NCI-H146 treated with DMSO at 0.1 percent for 48 hours (cell line): ENCODE results near the gene MYO16.
"Not testable (repeated sequence)": the region's sequence is repeated elsewhere in the genome, so short reads cannot be mapped to it uniquely, and the experiment has no call there.

ENCODE experiments used
- DNase-seq: peaks from one replicate; lab custom pipeline; 2025; ENCODE audit not compliant: unreplicated experiment; lab: John Stamatoyannopoulos, UW

MYO16 gene

DNA sequence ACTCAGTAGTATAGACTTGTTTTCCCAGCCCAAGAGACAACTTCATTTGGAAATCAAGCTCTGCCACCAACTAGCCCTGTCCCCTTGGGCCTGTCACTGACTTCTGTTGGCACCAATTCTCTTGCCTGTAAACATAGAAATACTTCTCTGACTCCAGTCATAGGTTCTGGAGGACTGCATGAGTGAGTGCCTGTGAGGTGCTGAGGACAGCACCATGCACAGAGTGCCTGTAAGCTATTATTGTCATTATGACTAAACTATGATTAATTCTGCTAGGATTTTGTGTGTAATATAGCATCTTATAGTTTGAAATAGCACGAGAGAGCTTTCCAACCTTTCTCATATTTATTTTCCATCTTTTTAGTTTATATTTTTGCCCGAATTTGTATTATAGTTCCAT, 247.9 kb downstream of the MYO16 start:
- no peak for DNase-seq

DNA sequence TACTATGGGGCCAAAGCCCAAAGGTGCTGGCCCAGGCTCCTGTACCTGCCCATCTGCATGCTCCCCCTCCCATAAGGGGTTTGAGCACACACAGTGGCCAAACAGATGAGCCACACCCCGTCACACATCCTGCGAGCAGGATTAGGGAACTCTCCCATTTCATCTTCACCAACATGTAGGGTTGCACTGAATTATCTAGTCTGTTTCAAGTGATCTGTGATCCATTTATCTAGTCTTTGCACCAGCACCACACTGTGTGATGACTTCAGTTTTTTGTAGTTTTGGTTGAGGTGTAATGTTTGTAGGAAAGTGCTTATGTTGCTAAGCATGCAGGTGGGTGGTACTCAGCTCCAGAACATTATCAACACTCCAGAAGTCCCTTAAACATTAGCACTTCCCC, 249.3 kb downstream of the MYO16 start:
- no peak for DNase-seq

DNA sequence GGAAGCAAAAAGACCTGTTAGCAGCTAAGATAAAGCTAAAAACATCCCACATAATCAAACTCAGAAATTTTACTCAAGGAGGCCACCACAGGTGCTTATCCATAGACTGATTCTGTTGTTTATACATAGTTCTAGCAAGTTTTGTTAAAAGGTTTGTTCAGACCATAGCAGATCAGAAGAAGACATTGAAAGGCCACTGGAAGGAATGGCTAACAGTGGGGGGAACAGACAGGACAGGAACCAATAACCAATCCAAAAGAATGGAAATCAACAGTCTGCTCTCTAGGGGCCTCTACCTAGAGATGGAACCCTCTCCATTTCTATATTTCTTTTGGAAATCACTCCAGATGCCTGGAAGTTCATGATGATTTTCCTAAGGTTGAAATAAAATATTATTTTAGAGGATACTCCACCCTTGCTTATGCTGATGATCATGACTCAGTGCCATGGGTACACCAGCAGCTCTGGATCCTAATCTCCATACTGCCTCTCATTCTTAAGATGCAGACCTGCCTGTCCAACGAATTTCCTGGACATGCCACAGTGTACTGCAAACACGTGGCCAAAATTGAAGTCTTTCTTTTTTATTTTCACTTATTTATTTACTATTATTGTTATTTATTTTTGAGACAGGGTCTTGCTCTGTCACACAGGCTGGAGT, 260.0 kb downstream of the MYO16 start:
- no peak for DNase-seq

DNA sequence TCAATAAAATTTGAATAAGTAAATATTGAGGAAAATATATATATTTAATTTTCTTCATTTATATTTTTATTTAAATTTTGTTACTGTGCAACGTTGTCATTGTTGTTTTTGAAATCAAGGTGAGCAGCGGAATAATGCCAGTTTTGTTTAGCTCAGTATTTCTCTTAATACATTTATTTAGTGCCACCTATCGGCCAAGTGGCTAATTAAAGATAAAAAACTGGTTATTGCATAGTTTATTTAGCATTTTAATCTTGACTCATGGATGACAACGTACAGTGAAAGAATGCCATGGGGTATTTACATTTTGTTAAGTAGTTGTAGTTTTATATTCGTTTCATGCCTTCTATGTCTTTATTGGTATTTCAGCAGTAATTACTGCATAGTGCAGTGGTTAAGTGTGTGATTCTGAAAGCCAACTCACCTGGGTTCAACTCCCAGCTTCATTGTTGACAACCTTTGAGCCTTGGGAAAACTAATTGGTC, 265.9 kb downstream of the MYO16 start:
- DNase-seq = peak; percentile 11

DNA sequence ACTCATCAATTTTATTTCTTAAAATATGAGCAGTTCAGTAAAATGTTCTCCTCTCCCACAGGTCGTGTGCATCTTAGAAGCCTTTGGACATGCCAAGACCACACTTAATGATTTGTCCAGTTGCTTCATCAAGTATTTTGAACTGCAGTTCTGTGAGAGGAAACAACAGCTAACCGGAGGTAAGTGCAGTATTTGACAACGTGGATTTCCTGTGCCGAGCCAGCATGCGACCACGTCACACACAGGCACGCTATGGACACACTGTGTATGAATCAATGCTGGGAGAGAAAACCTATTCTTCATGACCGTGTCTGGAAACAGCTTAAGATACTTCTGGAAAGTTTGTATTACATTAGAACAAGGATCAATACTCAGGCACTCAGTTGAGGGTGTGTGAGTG, 268.5 kb downstream of the MYO16 start:
- DNase-seq = no peak

DNA sequence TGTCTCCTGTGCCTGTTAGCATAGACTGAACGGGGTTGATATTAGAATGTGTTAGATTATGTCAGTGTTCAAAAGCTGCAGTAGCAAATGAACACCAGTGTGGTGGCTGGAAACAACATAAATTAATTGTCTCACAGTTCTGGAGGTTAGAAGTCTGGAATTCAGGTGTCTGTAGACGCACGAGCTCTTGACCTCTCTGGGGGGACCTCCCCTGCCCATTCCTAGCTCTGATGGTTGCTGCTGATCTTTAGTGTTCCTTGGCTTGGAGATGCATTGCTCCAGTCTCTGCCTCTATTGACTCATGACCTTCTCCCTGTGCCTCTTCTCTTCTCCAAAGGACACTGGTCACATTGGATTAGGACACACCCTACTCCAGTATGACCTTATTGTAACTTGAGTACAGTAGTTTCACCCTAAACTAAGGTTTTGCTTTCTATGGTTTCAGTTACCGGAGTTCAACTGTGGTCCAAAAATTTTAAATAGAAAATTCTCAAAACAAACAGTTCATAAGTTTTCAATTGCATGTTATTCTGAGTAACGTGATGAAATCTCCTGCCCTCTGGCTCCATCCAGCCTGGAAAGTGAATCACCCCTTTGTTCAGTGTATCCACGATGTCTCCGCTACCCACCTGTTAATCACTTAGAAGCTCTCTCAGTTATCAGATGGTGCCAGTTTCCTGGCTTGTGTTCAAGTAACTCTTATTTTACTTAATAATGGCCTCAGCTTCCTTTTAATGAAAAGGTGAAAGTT, 273.2 kb downstream of the MYO16 start:
- no peak for DNase-seq

DNA sequence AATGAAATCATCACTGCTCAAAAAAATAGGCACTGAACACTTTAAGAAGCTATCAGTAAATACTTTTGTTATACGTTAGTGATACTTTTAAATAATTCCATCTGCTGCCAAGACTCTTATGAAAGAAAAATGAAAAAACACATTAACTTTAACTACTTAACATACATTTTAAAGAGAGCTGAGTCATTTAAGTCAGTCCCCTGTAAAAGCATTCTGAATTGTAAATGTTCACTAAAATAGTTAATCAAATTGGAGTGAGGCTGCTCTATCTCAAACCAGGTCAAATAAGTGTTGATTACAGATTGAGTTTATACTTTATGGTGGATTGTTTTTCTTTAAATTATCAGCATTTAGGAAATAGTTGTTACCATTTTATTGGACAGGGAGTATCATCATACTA, 274.2 kb downstream of the MYO16 start:
- DNase-seq = no peak

DNA sequence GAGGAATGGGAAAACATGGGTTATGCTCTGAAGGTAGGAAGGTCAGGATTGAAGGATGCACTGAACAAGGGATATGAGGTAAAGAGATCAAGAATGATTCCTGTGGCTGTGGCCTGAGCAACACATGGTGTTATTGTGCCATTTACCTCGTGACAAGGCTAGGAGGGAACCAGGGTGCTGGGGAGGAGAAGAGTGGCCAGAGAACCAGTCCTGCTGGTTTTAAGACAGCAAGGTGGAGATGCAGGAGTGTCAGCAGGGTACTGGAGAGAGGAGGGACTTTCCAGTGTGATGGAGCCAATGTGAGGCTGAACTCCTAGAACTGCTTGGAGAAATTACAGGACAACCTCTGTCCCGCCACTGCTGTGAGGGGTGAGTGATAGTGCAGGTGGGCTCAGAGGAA, 282.4 kb downstream of the MYO16 start:
- DNase-seq = no peak

DNA sequence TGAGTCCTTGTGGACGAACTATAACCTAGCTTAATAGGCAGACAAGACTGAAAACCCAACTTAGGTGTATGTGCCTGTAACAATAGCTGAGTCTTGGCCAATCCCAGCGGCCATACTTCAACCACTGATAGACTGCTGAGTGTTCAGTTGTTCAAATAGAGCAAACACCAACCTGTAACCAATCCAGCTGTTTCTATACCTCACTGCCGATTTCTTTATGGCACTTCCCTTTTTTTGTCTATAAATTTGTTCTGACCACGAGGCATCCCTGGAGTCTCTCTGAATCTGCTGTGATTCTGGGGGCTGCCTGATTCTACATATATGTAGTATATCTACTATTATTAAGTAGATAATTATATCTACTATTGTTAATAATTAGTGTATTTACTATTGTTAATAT, 284.3 kb downstream of the MYO16 start:
- DNase-seq = not testable (repeated sequence)

DNA sequence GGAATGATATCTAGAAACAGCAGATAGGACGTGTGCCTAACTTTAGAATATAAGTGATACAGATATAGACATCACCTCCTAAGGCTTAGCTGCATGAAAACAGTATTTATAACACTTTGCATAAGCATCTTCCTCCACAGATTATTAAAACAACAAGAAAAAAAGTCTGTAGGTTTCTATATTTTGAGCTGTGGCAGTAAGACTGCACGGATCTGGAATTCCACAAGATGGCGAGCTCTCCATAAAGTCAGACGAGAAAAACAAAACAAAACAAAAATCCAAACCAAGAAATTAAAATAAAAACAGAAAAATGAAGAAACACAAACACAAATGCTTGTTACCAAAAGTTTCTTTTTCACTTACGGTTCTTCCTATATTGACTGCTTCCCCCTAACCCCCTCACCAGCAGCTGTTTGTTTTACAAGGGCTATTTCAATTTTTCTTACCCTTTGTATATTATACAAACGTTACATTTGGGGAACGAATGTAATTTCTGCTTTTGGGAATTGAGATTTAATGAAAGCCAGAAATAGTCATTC, 285.8 kb downstream of the MYO16 start:
- DNase-seq = no peak

DNA sequence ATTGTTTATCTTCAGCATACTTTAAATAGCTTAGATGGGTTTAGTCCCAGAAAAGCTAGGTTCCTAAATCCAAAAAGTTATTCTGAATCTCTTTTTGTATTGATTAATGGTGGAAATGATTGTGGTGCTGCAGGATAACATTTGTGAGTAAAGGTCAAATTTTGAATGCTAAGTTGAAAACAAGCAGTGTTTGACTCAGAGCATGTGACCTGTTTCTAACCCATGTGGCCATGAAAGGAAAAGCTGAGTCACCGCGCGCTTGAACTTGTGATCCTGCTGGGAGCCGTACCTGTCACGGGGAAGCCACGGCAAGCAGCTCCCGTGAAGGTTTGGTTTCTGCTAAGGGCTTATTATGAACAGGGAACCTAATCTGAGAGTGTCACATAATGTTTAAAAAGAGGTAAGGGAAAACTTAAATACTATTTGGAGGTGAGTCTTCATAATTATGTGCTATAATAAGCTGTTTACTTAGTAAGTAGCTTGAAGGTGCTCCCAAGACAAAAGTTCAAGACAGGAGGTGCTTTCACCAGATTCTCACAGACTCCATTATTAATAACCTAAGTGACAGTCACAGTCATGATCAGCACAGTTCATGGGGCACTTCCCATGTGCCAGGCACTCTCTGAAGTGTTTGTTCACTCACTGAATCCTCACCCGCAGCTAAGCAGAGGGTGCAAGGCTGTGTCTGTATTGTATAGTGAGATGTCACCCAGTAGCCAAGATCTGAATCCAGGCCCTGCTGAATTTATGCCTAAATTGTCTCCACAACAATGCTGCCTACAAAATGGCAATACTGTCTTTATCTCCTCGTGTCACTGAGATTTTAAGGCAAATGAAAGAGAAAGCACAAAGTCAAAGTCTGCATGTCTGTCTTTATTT, 286.5 kb downstream of the MYO16 start:
- DNase-seq = no peak

DNA sequence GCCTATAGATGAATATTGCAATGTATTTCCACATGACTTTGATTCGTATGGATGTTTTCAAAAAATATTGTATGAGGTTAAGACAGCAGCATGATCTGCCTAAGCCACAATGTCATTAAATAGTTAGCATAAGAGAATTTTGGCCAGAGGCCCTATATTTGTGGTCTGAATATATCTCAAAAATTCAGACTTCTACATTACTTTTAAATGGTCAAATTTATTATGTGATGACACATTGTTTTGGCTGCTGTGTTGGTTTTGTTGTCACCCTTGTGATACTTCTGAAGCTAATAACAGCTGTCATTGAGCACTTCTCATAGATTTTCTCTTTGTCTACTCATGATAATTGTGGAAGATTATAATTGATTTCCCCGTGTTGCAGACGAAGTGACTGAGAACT, 288.2 kb downstream of the MYO16 start:
- DNase-seq = no peak

DNA sequence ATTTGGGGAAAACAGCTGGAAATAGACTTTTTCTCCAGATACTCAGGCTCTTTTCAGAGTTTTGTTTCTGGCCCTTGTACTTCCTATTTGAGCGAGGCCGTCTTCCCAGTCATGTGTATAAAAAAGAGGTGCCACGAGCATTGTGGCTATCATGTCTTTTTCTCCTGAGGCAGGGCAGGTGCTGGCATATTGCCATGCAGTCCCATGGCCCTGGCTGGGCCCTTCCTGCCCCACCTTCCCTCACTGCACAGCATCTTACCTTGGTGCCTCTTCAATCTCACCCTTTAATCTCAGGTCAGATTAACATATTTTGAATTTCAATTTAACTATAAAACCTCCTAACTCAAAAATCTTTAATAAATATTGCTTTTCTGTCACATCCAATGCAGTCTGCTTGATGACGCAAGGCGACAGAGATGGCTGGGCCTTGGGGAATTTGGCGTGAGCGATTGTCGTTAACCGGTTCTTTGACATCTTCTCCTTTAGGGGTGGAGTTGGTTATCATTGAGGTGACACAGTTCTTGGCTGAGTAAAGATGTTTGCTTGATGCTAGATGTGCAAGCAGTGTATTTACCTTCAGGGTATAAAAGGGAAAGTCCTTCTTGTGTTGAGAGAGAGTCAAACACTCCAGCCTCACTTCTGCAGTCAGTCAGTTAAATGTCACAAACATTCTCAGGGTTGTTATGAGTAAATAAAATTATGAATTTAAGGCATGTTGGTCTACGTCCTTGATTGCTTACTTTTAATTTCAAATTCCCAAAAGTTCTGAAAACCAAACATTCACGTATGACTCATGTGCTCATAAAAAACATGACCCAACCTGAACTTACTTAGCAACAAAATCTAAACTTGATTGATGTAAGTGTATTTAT, 289.9 kb downstream of the MYO16 start:
- DNase-seq = no peak

DNA sequence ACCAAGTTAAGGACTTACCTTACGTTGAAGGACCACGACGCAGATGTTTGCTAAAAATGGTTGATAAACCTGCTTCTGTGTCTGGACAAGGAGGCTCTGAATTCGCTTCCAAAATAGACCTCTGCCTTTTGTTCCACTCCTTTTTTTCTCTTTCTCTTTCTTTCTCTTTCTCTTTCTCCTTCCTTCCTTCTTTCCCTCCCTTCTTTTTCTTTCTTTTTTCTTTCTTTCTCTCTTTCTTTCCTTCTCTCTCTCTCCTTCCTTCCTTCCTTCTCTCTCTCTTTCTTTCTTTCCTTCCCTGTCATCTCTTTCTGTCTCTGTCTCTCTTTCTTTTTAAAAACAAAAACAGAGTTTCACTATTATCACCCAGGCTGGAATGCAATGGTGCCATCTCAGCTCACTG, 290.7 kb downstream of the MYO16 start:
- no peak for DNase-seq

DNA sequence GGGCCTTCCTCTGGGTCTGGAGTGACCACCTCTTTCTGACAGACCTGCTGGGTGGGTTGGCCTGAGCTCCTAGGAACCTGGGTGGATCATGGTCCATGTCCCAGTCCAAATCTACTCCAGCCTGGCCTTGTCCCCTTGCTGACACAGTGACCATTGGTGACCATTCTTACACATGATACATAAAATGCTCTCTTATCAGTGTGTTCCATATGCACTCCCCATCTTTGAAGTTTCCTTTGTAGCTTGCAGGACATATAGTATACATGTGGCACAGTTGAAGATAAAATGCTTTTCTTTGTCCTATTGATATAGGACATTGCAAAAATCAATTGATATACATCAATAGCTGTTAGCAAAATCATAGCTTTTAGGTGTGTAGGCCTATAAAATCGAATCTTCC, 291.8 kb downstream of the MYO16 start:
- no peak for DNase-seq

DNA sequence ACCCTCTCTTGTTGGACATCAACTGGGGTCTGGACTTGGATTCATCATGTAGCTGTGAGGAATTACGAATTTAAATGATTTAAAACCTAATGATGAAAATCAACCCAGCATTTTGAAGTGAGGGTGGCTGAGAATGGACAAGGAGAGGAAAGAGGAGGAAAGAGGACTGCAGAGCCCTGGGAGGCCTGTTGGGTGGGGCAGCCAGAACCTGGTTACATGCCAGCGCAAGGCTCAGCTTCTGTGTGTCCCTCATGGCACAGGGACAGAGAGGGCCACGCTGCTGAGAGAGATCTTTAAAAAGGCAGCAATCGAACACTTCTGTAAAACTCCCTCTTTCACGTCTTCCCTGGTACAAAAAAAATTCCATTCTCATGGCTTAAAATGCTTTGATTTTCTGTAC, 292.7 kb downstream of the MYO16 start:
- DNase-seq = no peak

DNA sequence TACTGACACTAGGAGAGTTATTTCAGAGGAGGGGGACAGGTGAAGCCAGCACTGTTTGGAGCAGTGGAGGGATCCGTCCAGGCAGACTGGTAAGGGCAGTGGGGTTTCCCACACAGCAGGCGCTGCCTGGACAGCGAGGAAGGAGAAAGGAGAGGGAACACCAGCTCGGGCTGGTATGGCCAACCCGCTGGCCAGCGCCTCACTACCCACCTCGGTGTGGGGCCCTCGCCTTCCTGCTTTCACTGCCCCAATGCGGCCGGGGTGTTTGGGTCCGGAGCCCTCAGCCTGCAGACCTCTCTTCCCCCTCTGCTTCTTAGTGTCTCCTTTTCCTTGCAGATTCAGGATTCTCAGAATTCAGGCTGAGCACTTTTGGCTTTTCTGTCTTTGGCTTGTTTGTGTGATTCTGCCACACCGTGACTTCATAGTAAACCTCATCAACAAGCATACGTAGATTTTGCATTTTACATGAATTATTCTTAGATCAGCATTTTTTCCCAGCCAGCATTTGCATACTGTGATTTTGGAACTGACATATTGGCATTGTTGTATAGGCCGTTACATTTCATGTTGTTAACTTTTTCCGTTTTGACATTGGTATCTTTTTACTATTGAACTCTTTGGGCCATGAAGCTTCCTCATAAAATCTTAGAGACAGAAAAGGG, 294.1 kb downstream of the MYO16 start:
- no peak for DNase-seq

DNA sequence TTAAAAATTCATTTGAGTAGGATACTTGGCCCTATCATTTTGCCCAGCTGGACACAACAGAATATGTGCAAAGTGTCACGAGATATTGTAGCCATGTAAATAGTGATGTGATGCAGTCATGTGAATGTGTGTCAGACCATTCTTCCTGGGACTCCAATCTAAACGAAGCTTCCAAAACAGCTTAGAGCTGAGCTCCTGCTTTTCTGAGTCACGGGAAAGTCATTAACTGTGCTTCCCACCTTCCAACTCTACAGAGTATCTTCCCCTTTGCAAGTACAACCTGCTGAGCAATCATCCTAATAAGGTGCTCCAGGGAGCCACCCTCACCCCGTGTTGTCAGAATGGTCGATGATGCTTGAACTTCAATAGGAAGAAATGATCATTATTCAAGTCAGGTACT, 294.7 kb downstream of the MYO16 start:
- no peak for DNase-seq

DNA sequence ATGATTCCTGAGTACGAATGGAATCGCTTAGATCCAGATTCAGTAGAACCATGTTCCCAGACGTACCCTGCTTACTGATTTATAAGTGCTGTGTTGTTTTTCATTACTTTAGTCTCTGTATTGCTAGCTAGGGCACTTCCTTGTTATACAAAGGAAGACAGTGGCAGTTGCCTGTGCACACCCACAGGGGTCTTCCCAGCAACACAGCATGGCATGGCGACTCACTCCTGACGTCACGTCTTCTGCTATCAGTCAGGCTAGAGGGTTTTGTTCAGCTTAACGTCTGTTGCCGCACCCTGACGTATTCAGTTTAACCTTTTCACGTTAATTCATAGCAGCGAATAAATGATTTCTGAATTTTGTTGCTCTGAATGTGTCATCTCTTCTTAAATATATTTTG, 295.1 kb downstream of the MYO16 start:
- DNase-seq = no peak

DNA sequence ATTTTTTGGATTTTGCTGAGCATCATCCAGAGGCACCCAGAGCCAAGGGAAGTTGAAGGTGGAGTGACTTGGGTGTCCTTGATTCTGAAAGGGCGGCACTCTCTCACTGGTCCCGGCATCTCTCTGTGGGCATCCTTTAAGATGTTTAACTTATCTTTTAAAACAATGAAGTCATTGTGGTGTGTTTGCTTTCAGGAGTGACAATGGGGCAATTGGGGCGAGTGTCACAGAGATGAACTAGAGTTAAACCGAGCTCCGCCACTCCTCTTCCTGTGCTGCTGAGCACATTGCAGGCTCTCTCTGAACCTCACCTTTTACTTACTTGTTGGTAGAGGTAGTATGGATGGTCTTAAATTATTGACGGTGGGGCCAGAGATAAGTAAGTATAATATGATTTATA, 295.7 kb downstream of the MYO16 start:
- no peak for DNase-seq
